Duodenal mucosa (tissue), 2 donors: ENCODE measurements around the gene DNHD1.

Source experiments
- H3K27ac ChIP-seq: one replicate; pipeline ENCODE4 v1.7.0; 2013; ENCODE audit warnings: low read depth, low read length
- H3K27me3 ChIP-seq, 2 donors: one replicate each; pipeline ENCODE4 v1.7.0; 2013; ENCODE audit warnings: low read length in 2 of 2, control low read depth in 1 of 2; ENCODE audit not compliant: insufficient read depth in 2 of 2, control insufficient read depth in 1 of 2
- H3K36me3 ChIP-seq, 2 donors: one replicate each; pipeline ENCODE4 v1.7.0; 2013; ENCODE audit warnings: low read length in 2 of 2, control low read depth in 1 of 2; ENCODE audit not compliant: insufficient read depth in 2 of 2, control insufficient read depth in 1 of 2
- H3K4me1 ChIP-seq, 2 donors: one replicate each; pipeline ENCODE4 v1.7.0; 2013; ENCODE audit warnings: low read length in 2 of 2, control low read depth in 1 of 2; ENCODE audit not compliant: insufficient read depth in 2 of 2, control insufficient read depth in 1 of 2
- H3K4me3 ChIP-seq, 2 donors: one replicate each; pipeline ENCODE4 v1.7.0; 2013; ENCODE audit warnings: low read length in 2 of 2, low read depth in 1 of 2
- H3K9ac ChIP-seq, 2 donors: one replicate each; pipeline ENCODE4 v1.7.0; 2013; ENCODE audit warnings: low read length in 2 of 2, low read depth in 1 of 2
- H3K9me3 ChIP-seq, 2 donors: one replicate each; pipeline ENCODE4 v1.7.0; 2013; ENCODE audit warnings: low read length in 2 of 2, control low read depth in 1 of 2; ENCODE audit not compliant: control insufficient read depth in 1 of 2

The DNHD1 gene

GRCh38 chr11:6529266-6529665 is 32.2 kb downstream of the DNHD1 start:
- no peak overlapping the region for H3K9ac ChIP-seq

DNA sequence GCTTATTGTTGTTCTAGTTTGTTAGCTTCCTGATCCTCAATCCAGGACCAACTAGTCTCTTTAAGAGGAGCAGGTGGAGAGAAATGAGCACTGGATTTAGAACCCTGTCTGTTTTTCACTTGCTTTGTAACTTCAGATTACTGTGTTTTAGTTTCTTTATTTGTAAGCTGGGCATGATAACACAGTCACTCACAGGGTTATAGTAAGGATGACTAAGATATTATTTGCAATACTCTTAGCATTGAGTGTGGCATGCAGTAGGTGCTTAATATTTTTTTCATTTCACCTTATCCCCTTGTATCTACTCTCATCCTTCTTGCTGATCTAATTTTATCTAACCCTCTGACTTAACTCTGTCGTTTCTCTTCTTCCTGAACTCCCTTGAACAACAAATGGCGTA is 33.8 kb downstream of the DNHD1 start:
- H3K4me3 ChIP-seq = no peak overlapping the region
- H3K36me3 ChIP-seq = peaks cover 7 to 14% of the 10 kb centered on the region in 2 donors
- no peak overlapping the region for H3K27ac ChIP-seq
- H3K4me1 ChIP-seq = no peaks in the 10 kb centered on the region
- H3K27me3 ChIP-seq = no peaks in the 10 kb centered on the region
- no peaks in the 10 kb centered on the region for H3K9me3 ChIP-seq
- H3K9ac ChIP-seq = no peak overlapping the region

More at GRCh38 chr11:6529266-6529665, 32.2 kb downstream of the DNHD1 start:
- peaks cover 7 to 14% of the 10 kb centered on the region in 2 donors for H3K36me3 ChIP-seq
- no peak overlapping the region for H3K27ac ChIP-seq
- H3K4me1 ChIP-seq = no peaks in the 10 kb centered on the region
- H3K27me3 ChIP-seq = no peaks in the 10 kb centered on the region
- no peaks in the 10 kb centered on the region for H3K9me3 ChIP-seq
- no peak overlapping the region for H3K4me3 ChIP-seq

- no peak overlapping the region for H3K9ac ChIP-seq
- H3K27me3 ChIP-seq = no peaks in the 10 kb centered on the region
- no peaks in the 10 kb centered on the region for H3K9me3 ChIP-seq
- no peaks in the 10 kb centered on the region for H3K4me1 ChIP-seq
- H3K27ac ChIP-seq = no peak overlapping the region
- no peak overlapping the region for H3K4me3 ChIP-seq
- peaks cover 7 to 14% of the 10 kb centered on the region in 2 donors for H3K36me3 ChIP-seq
Observed at GRCh38 chr11:6531267-6531752, 34.2 kb downstream of the DNHD1 start.

- no peak overlapping the region for H3K9ac ChIP-seq
Observed at GRCh38 chr11:6538456-6538855, 41.4 kb downstream of the DNHD1 start.

GRCh38 chr11:6538945-6539344 is 41.9 kb downstream of the DNHD1 start:
- no peak overlapping the region for H3K9ac ChIP-seq
- H3K4me1 ChIP-seq = peaks cover 8 to 11% of the 10 kb centered on the region in 2 donors
- H3K36me3 ChIP-seq = peaks cover 0 to 2% of the 10 kb centered on the region in 2 donors
- H3K27me3 ChIP-seq = no peaks in the 10 kb centered on the region
- H3K4me3 ChIP-seq = no peak overlapping the region
- H3K9me3 ChIP-seq = no peaks in the 10 kb centered on the region
- no peak overlapping the region for H3K27ac ChIP-seq

More at GRCh38 chr11:6538456-6538855, 41.4 kb downstream of the DNHD1 start:
- H3K9me3 ChIP-seq = no peaks in the 10 kb centered on the region
- no peak overlapping the region for H3K27ac ChIP-seq
- no peaks in the 10 kb centered on the region for H3K27me3 ChIP-seq
- H3K4me1 ChIP-seq = peaks cover 8 to 11% of the 10 kb centered on the region in 2 donors
- H3K4me3 ChIP-seq = no peak overlapping the region
- peaks cover 0 to 7% of the 10 kb centered on the region in 2 donors for H3K36me3 ChIP-seq

DNA sequence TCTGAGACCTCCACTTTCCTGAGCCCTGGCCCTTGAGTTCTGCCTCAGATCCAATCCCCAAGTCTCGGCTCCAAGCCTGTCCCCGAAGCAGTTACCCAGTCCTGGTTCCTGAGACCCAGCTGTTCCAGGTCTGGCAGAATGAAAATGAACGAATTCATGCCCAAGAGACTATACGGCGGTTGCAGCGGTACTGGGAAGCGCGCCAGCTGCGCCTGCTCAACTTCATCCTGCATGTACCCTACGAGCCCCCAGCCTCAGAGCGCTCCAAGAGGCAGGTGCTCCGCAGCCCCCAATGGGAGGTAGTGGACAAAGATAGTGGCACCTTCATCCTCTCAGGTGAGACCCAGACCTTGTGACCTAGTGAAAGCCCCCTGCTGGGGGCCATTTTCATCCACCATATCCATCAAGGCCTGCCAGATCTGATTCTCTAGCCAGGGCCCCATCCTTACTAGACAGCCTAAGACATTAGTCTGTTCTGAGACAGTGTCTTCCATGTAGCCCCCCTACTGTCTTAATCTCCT is 42.7 kb downstream of the DNHD1 start:
- Histone ChIP-seq H3K36me3 (peaks cover 3 to 6% of the 10 kb centered on the region in 2 donors), H3K4me3 (no peak overlapping the region), H3K27ac (no peak overlapping the region), H3K9ac (no peak overlapping the region), H3K27me3 (no peaks in the 10 kb centered on the region), H3K4me1 (peaks cover 8 to 11% of the 10 kb centered on the region in 2 donors), H3K9me3 (no peaks in the 10 kb centered on the region)

- no peak overlapping the region for H3K9ac ChIP-seq
- H3K27ac ChIP-seq = no peak overlapping the region
- H3K4me1 ChIP-seq = peaks cover 8 to 11% of the 10 kb centered on the region in 2 donors
- no peaks in the 10 kb centered on the region for H3K9me3 ChIP-seq
- no peaks in the 10 kb centered on the region for H3K27me3 ChIP-seq
- H3K4me3 ChIP-seq = no peak overlapping the region
- H3K36me3 ChIP-seq = peaks cover 7 to 8% of the 10 kb centered on the region in 2 donors
Observed at GRCh38 chr11:6541356-6541755, 44.3 kb downstream of the DNHD1 start.

DNA sequence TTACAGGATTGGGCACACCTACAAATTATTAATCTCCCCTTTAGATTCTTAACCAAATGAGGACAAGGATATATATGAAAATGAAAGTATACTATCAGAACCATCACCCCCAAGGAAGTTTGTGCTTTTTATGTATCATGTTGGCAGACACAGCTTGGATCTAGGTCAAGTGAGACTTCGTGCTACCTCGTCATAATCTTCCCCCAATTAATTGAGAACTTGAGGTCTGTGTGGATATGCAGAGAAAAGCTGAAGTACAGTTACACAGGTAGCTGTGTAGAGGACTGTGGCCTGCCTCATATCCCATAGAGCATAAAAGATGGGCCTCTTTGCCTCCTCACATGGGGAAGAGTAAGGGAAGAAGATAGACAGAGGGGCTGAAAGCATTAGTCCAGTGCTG is 45.6 kb downstream of the DNHD1 start:
- no peaks in the 10 kb centered on the region for H3K9me3 ChIP-seq
- no peak overlapping the region for H3K4me3 ChIP-seq
- H3K27ac ChIP-seq = no peak overlapping the region
- no peak overlapping the region for H3K9ac ChIP-seq
- peaks cover 8 to 11% of the 10 kb centered on the region in 2 donors for H3K4me1 ChIP-seq
- H3K36me3 ChIP-seq = peaks cover 7 to 12% of the 10 kb centered on the region in 2 donors
- H3K27me3 ChIP-seq = no peaks in the 10 kb centered on the region

DNA sequence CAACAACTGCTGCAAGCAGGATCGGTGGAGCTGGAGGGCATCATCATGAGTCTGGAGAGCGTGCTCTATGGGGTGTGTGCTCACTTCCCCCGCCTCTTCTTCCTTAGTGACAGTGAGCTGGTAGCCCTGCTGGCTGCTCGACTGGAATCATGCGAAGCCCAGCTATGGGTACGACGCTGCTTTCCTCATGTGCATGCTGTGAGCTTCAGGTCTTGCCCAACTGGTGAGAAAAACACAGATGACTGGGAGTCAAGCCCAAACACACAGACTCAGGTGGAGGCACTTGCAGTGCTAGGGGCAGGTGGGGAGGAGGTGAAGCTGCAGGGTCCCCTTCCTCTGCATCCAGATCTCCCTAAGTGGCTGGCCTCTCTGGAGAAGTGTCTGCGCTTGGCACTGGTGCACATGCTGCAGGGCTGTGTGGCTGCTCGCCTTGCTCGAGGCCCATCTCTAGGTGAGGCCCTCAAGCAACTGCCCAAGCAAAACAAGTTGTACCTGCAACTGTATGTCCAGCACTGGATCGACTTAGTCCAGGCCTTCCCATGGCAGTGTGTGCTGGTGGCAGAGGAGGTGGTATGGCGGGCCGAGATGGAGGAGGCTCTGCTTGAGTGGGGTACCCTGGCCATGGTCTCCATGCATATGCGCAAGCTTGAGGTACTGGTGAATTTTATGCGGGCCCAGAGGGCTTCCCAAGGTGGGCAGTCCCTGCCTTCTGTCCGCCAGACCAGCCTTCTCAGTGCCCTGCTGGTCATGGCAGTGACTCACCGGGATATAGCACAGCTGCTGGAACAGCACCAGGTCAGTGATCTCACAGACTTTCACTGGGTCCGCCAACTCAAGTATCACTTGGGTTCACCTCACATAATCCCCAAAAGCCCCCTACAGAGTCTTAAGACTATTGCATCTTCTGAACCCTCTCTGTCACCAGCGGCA is 48.1 kb downstream of the DNHD1 start:
- no peaks in the 10 kb centered on the region for H3K9me3 ChIP-seq
- no peak overlapping the region for H3K9ac ChIP-seq
- H3K27me3 ChIP-seq = no peaks in the 10 kb centered on the region
- H3K4me1 ChIP-seq = no peaks in the 10 kb centered on the region
- H3K36me3 ChIP-seq = peaks cover 7 to 12% of the 10 kb centered on the region in 2 donors
- H3K27ac ChIP-seq = no peak overlapping the region
- no peak overlapping the region for H3K4me3 ChIP-seq

DNA sequence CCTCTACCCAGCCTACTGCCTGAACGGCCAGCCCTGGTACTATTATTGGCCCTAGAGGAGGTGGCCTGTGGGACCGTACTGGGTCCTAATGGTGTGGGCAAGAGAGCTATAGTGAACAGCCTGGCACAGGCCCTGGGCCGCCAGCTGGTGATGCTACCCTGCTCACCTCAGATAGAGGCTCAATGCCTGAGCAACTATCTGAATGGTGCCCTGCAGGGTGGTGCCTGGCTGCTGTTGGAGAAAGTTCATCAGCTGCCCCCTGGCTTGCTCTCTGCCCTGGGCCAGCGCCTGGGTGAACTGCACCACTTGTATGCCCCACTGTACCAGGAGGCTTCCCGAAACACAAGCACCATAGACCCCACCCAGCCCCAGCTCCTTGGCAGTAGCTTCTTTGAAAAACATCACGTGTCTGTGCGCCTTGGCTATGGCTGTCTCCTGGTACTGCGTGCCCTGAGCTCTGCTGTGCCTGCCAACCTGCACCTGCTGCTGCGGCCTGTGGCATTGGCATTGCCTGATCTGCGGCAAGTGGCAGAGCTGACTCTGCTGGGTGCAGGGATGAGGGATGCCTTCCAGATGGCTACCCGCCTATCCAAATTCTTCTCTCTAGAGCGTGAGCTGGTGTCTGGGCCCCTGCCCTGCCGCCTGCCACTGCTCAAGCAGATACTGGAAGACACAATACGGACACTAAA is 49.0 kb downstream of the DNHD1 start:
- no peak overlapping the region for H3K4me3 ChIP-seq
- H3K9ac ChIP-seq = no peak overlapping the region
- no peaks in the 10 kb centered on the region for H3K4me1 ChIP-seq
- H3K27me3 ChIP-seq = no peaks in the 10 kb centered on the region
- no peak overlapping the region for H3K27ac ChIP-seq
- peaks cover 7 to 12% of the 10 kb centered on the region in 2 donors for H3K36me3 ChIP-seq
- no peaks in the 10 kb centered on the region for H3K9me3 ChIP-seq
